ENCODE data around the gene ANGPTL3. TPM values are rescaled to one million over a fixed set of nuclear protein-coding genes. Genes with fewer than 3 reads are reported as not detected.

The ANGPTL3 gene
- total and polyA plus RNA-seq, 2 of the 13 experiments (the other 11 are each of a cell fraction or from before 2014, with no cell fraction given), result 0.40 to 0.51 TPM

- TF ChIP-seq ZBTB40 (IDR thresholded peaks at IDR 0.05) (no peak), ZBTB40 (CRISPR knock-in tag; IDR thresholded peaks at IDR 0.05) (peak; percentile 59; the same call in 1 of the 2 replicates), ZNF512 (CRISPR knock-in tag; IDR thresholded peaks at IDR 0.05) (no peak), ZNF724P (CRISPR knock-in tag; IDR thresholded peaks at IDR 0.05; ENCODE audit: borderline replicate concordance) (no peak), ZNF281 (CRISPR knock-in tag; IDR thresholded peaks at IDR 0.05; ENCODE audit: borderline replicate concordance) (peak; percentile 70; the same call in 1 of the 2 replicates), HIVEP1 (CRISPR knock-in tag; IDR thresholded peaks at IDR 0.05) (no peak), ZNF670 (CRISPR knock-in tag; IDR thresholded peaks at IDR 0.05; ENCODE audit: borderline replicate concordance) (peak; percentile 90; the same call in 1 of the 2 replicates), ZNF335 (CRISPR knock-in tag; IDR thresholded peaks at IDR 0.05) (peak; percentile 91), NFKB2 (CRISPR knock-in tag; IDR thresholded peaks at IDR 0.05; ENCODE audit: borderline replicate concordance) (no peak), RARG (CRISPR knock-in tag; IDR thresholded peaks at IDR 0.05; ENCODE audit: low read depth) (0 out of 2 replicates have a peak, but pooled peaks have one; percentile 49), ZC3H13 (CRISPR knock-in tag; IDR thresholded peaks at IDR 0.05) (no peak), RCOR2 (CRISPR knock-in tag; IDR thresholded peaks at IDR 0.05) (peak; percentile 91), ZNF138 (CRISPR knock-in tag; IDR thresholded peaks at IDR 0.05; ENCODE audit: low read depth) (no peak), CENPBD1 (CRISPR knock-in tag; IDR thresholded peaks at IDR 0.05; ENCODE audit: borderline replicate concordance, low read depth) (no peak; the same call in 1 of the 2 replicates), ZNF10 (CRISPR knock-in tag; IDR thresholded peaks at IDR 0.05; ENCODE audit: borderline replicate concordance, low read depth) (no peak), ERF (CRISPR knock-in tag; IDR thresholded peaks at IDR 0.05) (peak; percentile 96), PHF8 (CRISPR knock-in tag; IDR thresholded peaks at IDR 0.05) (peak; percentile 47)
Measured at GRCh38 chr1:62621907-62622306, 24.6 kb downstream of the ANGPTL3 start (continued).
